ENCODE results near the gene SLC9A3. TPM values are rescaled to one million over a fixed set of nuclear protein-coding genes. Genes with fewer than 3 reads are reported as not detected.

SLC9A3 gene
- total RNA-seq, 1 experiment from 2014 or later, result 0.85 TPM

DNA sequence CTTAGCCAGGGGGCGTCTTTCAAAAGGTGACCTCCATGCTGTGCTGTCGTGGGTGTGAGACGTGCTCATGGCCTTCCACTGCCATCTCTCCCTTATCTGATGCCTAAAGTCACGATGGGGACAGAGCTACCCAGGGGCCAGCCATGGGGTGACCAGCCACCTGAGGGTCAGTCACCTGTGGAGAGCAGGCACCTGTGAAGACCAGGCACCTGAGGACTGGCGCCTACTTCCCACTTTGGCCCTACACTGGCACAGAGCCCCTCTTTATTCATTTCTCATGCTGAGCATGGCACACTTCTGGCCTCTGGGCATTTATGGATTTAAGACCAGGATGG lies 87.6 kb downstream of the SLC9A3 start:
- Histone ChIP-seq H4K91ac (ENCODE audit: insufficient read length, low read depth, low read length) (no peak overlapping the region), H3K23me2 (ENCODE audit: insufficient read length, low read depth, low read length, poor library complexity, severe bottlenecking) (no peaks in the 10 kb centered on the region), H2BK120ac (ENCODE audit: low read depth, low read length, poor library complexity, severe bottlenecking) (no peak overlapping the region), H3K23ac (ENCODE audit: insufficient read length, low read depth, low read length) (no peak overlapping the region), H2BK20ac (ENCODE audit: low read depth, low read length, poor library complexity, severe bottlenecking) (no peak overlapping the region), H3K56ac (ENCODE audit: insufficient read length, low read depth, low read length) (no peak overlapping the region), H3K27me3 (ENCODE audit: insufficient read depth, low read length) (no peaks in the 10 kb centered on the region), H2AK5ac (ENCODE audit: insufficient read length, low read length) (no peak overlapping the region), H3K79me2 (ENCODE audit: insufficient read depth, low read length) (no peaks in the 10 kb centered on the region), H2AFZ (ENCODE audit: low read length) (no peak overlapping the region), H3K4me2 (ENCODE audit: insufficient read depth, insufficient read length, low read length) (no peak overlapping the region), H3K27ac (ENCODE audit: insufficient read length, low read depth, low read length) (no peak overlapping the region), H4K5ac (ENCODE audit: insufficient read length, low read depth, low read length) (no peak overlapping the region), H3K18ac (ENCODE audit: insufficient read length, low read depth, low read length) (no peak overlapping the region), H3T11ph (ENCODE audit: low read length) (no peak overlapping the region), H2BK15ac (ENCODE audit: low read depth, low read length) (no peak overlapping the region), H3K9me3 (ENCODE audit: control insufficient read depth, low read depth, low read length) (no peaks in the 10 kb centered on the region), H4K8ac (replicated peaks; ENCODE audit: insufficient read length, low read depth, low read length) (no peak overlapping the region), H2BK12ac (ENCODE audit: insufficient read length, low read depth, low read length) (no peak overlapping the region), H3K4me1 (ENCODE audit: insufficient read depth, low read length) (no peaks in the 10 kb centered on the region), H4K20me1 (ENCODE audit: control insufficient read depth, insufficient read depth, insufficient read length) (no peaks in the 10 kb centered on the region), H2BK5ac (ENCODE audit: insufficient read length, low read length) (no peak overlapping the region), H3K4ac (ENCODE audit: low read depth, low read length) (no peak overlapping the region), H3K79me1 (ENCODE audit: insufficient read depth, low read depth, low read length, poor library complexity, severe bottlenecking) (no peaks in the 10 kb centered on the region), H3K14ac (ENCODE audit: insufficient read depth, low read length) (no peak overlapping the region), H3K9ac (ENCODE audit: extremely low read depth, insufficient read length, low read length) (no peak overlapping the region)
- Mint-ChIP-seq H3K9me3 (0 out of 5 replicates have a peak, but pooled peaks cover 0 to 1% of the 10 kb centered on the region in 2 experiments), H3K36me3 (ENCODE audit: insufficient read depth in 1 of 3, low read depth in 3 of 3) (no peaks in the 10 kb centered on the region; a peak in 1 of 7 replicates), H3K4me1 (no peaks in the 10 kb centered on the region), H3K4me3 (no peak overlapping the region), H3K27me3 (ENCODE audit: low read depth) (peaks cover 29% of the 10 kb centered on the region), H3K27ac (no peak overlapping the region)
- TF ChIP-seq CTCF (conservative IDR thresholded peaks at IDR 0.05), result no peak; the same call in 2 of the 3 replicates
- DNase-seq, result no peak
- no CpG with 5 or more reads among the region's 5 CpGs for WGBS (ENCODE audit: extremely low coverage, insufficient read length, low lambda C conversion rate)

All from H9 (cell line).